Transverse colon (tissue), 4 donors: ENCODE results near the gene ADCY6. TPM values are rescaled to one million over a fixed set of nuclear protein-coding genes. Genes with fewer than 3 reads are reported as not detected.

Source experiments
- DNase-seq: peaks from one replicate; pipeline ENCODE4 v3.0.0-alpha.2; 2019
- H3K27ac ChIP-seq, 4 donors: fragments of 200-600 bp; sonication (generic); 2 replicates each; pipeline ENCODE4 v1.5.1; 2016 to 2018; ENCODE audit warnings: inconsistent platforms in 4 of 4
- H3K27me3 ChIP-seq: fragments of 200-600 bp; sonication (generic); 2 replicates; pipeline ENCODE4 v1.5.1; 2017; ENCODE audit warnings: inconsistent platforms
- H3K36me3 ChIP-seq, 4 donors: fragments of 200-600 bp; sonication (generic); 2 replicates each; pipeline ENCODE4 v1.5.1; 2017 to 2019; ENCODE audit warnings: inconsistent platforms in 4 of 4
- H3K4me1 ChIP-seq, 4 donors: fragments of 200-600 bp; sonication (generic); 2 replicates each; pipeline ENCODE4 v1.5.1; 2017 to 2020; ENCODE audit warnings: inconsistent platforms in 4 of 4
- H3K4me3 ChIP-seq, 4 donors: fragments of 200-600 bp; sonication (generic); 1 replicate in 1 of 4; 2 replicates in 3 of 4; pipeline versions ENCODE4 v1.5.1 to v1.6.1; 2017 to 2019; ENCODE audit warnings: inconsistent platforms in 4 of 4
- H3K9me3 ChIP-seq, 2 donors: fragments of 200-600 bp; sonication (generic); 2 replicates each; pipeline ENCODE4 v1.5.1; 2017 to 2019; ENCODE audit warnings: inconsistent platforms in 2 of 2
- CTCF ChIP-seq, 5 experiments: fragments of 200-600 bp in 3 of 5; fragments of 450-650 bp in 2 of 5; sonication (generic) in 3 of 5; IDR thresholded peaks; 1 replicate in 2 of 5; 2 replicates in 3 of 5; pipeline ENCODE4 v1.5.1; 2016 to 2017; ENCODE audit warnings: antibody characterized with exemption in 5 of 5, inconsistent platforms in 3 of 5, mild to moderate bottlenecking in 2 of 5, moderate library complexity in 1 of 5
- EP300 ChIP-seq: sonication (generic); formaldehyde crosslinking; IDR thresholded peaks from one replicate; pipeline ENCODE4 v1.6.1; 2017; ENCODE audit warnings: antibody characterized with exemption, low read depth
- POLR2A ChIP-seq: fragments of 450-650 bp; IDR thresholded peaks from one replicate; pipeline ENCODE4 v1.6.1; 2016; ENCODE audit warnings: antibody characterized with exemption, mild to moderate bottlenecking, moderate library complexity
- POLR2AphosphoS5 ChIP-seq, 3 donors: sonication (generic); formaldehyde crosslinking; IDR thresholded peaks; one replicate each; pipeline ENCODE4 v1.6.1; 2016; ENCODE audit warnings: antibody characterized with exemption in 3 of 3
- WGBS, 2 donors: methylation state at CpG; one replicate each; pipeline ENCODE4 v1.1.5; 2018; ENCODE audit warnings: low coverage in 1 of 2; 5-methylcytosine and 5-hydroxymethylcytosine counted together
- in situ Hi-C, 4 donors: fragments of 200-750 bp; cut with MboI; loops; one replicate each; pipeline versions ENCODE4 v1.15.0 to v1.15.1; 2017; ENCODE audit warnings: low sequenced_read_pairs in 3 of 4, low pct_ligation_motif_present in 1 of 4, low pct_unique_long_range_greater_than_20kb in 1 of 4
- intact Hi-C: fragments of 100-400 bp; cut with DNase I; formaldehyde crosslinking; loops from one replicate; pipeline ENCODE4 v1.15.1; 2023; ENCODE audit warnings: low total_unique reads
- total RNA-seq, 4 donors: library from RNA; depleted of rRNA; stranded (reverse); fragments of >200 nt; gene quantifications; one replicate each; pipeline ENCODE4 v1.1.0, GENCODE V29; 2016

ADCY6 gene
- total RNA-seq, 4 donors from 2014 or later, result 112 to 170 (median 115) TPM

GRCh38 chr12:48831257-48831656, 42.4 kb upstream of the ADCY6 start:
- Histone ChIP-seq H3K36me3 (peaks cover 0 to 75% (median 29%) of the 10 kb centered on the region in 4 donors), H3K27ac (no peak overlapping the region), H3K27me3 (no peaks in the 10 kb centered on the region), H3K4me1 (no peaks in the 10 kb centered on the region), H3K9me3 (no peaks in the 10 kb centered on the region), H3K4me3 (no peak overlapping the region)
- WGBS, 2 donors, result 90 to 100% methylated on average over 4 to 6 of the region's 6 CpGs
- DNase-seq, result no peak
- in situ Hi-C loops (no loop called here), intact Hi-C loops (no loop called here)
- TF ChIP-seq CTCF (IDR thresholded peaks at IDR 0.05) (no peak), POLR2A (no peak), EP300 (no peak), POLR2AphosphoS5 (IDR thresholded peaks at IDR 0.05) (no peak)

GRCh38 chr12:48828841-48829575, 40.1 kb upstream of the ADCY6 start:
- peaks cover 0 to 52% (median 22%) of the 10 kb centered on the region in 4 donors for H3K36me3 ChIP-seq
- in situ Hi-C loops (no loop called here), intact Hi-C loops (no loop called here)
- no peaks in the 10 kb centered on the region for H3K4me1 ChIP-seq
- TF ChIP-seq CTCF (IDR thresholded peaks at IDR 0.05), result no peak
- no peak for TF ChIP-seq POLR2A
- TF ChIP-seq POLR2AphosphoS5 (IDR thresholded peaks at IDR 0.05), result no peak
- TF ChIP-seq EP300, result no peak
- 86% methylated on average over 16 of the region's 16 CpGs; no CpG with 5 or more reads in 1 of the 2 donors for WGBS, 2 donors
- H3K27me3 ChIP-seq, result no peaks in the 10 kb centered on the region
- no peaks in the 10 kb centered on the region for H3K9me3 ChIP-seq
- no peak overlapping the region for H3K4me3 ChIP-seq
- no peak for DNase-seq
- H3K27ac ChIP-seq, result no peak overlapping the region

- DNase-seq, result no peak
- TF ChIP-seq CTCF (IDR thresholded peaks at IDR 0.05) (no peak), POLR2A (no peak), POLR2AphosphoS5 (IDR thresholded peaks at IDR 0.05) (no peak), EP300 (no peak)
- no peaks in the 10 kb centered on the region for H3K4me1 ChIP-seq
- WGBS, 2 donors, result 45% methylated on average over 2 of the region's 2 CpGs; no CpG with 5 or more reads in 1 of the 2 donors
- H3K9me3 ChIP-seq, result no peaks in the 10 kb centered on the region
- no peak overlapping the region for H3K4me3 ChIP-seq
- in situ Hi-C loops (no loop called here), intact Hi-C loops (no loop called here)
- no peaks in the 10 kb centered on the region for H3K27me3 ChIP-seq
- peaks cover 0 to 45% (median 19%) of the 10 kb centered on the region in 4 donors for H3K36me3 ChIP-seq
- H3K27ac ChIP-seq, result no peak overlapping the region
Observed at GRCh38 chr12:48828293-48828692, 39.4 kb upstream of the ADCY6 start.

- WGBS, 2 donors, result 93% methylated on average over 14 of the region's 17 CpGs; no CpG with 5 or more reads in 1 of the 2 donors
- Histone ChIP-seq H3K27ac (no peak overlapping the region), H3K4me1 (no peaks in the 10 kb centered on the region), H3K27me3 (no peaks in the 10 kb centered on the region), H3K36me3 (peaks cover 0 to 38% (median 15%) of the 10 kb centered on the region in 4 donors), H3K9me3 (no peaks in the 10 kb centered on the region), H3K4me3 (no peak overlapping the region)
- DNase-seq, result no peak
- TF ChIP-seq EP300 (no peak), POLR2AphosphoS5 (IDR thresholded peaks at IDR 0.05) (no peak), POLR2A (no peak)
- intact Hi-C loops, result no loop called here
- in situ Hi-C loops, result no loop called here
Observed at GRCh38 chr12:48827513-48828096, 38.7 kb upstream of the ADCY6 start.
